Astrocyte (in vitro differentiated cells and primary cell): ENCODE results near the gene NLGN3.

Source experiments
- EZH2 ChIP-seq: IDR thresholded peaks from 2 replicates; pipeline ENCODE4 v1.6.1; 2012; ENCODE audit warnings: mild to moderate bottlenecking, low read length, inconsistent platforms; ENCODE audit not compliant: insufficient read depth
- TF ChIP-seq, protein P1 (sequence below): IDR thresholded peaks from 2 replicates; pipeline ENCODE4 v1.5.1; 2011; ENCODE audit warnings: low read depth, mild to moderate bottlenecking, inconsistent platforms, low read length, moderate library complexity; ENCODE audit not compliant: insufficient read depth

DNA sequence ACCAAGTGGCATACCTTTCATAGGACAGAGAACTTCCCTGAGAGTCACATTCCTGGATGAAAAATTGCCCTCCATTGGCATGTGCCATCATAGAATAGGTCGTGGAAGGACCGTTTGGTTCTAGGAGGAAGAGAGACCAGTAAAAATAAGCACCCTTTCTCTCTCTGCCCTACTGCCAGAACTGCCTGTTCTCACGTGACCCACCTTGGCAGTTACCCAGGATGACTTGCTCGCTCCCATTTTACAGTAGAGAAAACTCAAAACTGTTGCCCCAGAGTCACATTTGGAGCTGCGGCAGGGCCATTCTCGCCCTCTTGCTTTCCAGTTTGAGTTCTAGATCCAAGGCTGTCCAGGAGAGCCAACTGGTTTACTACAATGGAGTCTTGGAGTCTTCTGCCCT lies 1.1 kb upstream of the NLGN3 start:
- TF ChIP-seq, protein P1, sequence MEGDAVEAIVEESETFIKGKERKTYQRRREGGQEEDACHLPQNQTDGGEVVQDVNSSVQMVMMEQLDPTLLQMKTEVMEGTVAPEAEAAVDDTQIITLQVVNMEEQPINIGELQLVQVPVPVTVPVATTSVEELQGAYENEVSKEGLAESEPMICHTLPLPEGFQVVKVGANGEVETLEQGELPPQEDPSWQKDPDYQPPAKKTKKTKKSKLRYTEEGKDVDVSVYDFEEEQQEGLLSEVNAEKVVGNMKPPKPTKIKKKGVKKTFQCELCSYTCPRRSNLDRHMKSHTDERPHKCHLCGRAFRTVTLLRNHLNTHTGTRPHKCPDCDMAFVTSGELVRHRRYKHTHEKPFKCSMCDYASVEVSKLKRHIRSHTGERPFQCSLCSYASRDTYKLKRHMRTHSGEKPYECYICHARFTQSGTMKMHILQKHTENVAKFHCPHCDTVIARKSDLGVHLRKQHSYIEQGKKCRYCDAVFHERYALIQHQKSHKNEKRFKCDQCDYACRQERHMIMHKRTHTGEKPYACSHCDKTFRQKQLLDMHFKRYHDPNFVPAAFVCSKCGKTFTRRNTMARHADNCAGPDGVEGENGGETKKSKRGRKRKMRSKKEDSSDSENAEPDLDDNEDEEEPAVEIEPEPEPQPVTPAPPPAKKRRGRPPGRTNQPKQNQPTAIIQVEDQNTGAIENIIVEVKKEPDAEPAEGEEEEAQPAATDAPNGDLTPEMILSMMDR = no peak
- TF ChIP-seq EZH2 = no peak
